NCI-H82 treated with DMSO at 0.1 percent for 48 hours (cell line): Measurements from ENCODE around the gene VKORC1L1.
A peak's percentile ranks its signal among the peaks of the same experiment; 100 is the strongest.
"Not testable (repeated sequence)": the region's sequence is repeated elsewhere in the genome, so short reads cannot be mapped to it uniquely, and the experiment has no call there.

Source experiments
- DNase-seq: peaks from one replicate; lab custom pipeline; 2025; ENCODE audit not compliant: unreplicated experiment; lab: John Stamatoyannopoulos, UW

Gene VKORC1L1

DNA sequence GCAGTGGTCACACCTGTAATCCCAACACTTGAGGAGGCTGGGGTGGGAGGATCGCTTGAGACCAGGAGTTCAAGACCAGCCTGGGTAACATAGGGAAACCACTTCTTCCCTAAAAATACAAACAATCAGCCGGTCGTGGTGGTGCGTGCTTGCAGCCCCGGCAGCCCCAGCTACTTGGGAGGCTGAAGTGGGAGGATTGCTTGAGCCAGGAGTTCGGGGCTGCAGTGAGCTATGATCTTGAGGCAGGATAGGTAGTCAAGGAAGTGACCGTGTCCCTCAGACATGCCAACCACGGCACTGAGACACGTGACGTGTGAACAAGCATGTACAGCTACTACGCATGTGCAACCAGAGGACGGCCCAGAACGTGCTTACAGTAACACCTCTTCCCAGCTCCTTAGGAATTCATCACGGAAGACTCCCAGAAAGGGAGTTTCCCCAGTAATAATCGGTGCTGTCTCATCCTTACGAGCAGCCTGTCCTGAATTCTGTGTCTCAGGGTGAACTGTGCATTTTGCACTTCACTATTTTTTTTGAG lies 103.9 kb downstream of the VKORC1L1 start:
- no peak for DNase-seq

DNA sequence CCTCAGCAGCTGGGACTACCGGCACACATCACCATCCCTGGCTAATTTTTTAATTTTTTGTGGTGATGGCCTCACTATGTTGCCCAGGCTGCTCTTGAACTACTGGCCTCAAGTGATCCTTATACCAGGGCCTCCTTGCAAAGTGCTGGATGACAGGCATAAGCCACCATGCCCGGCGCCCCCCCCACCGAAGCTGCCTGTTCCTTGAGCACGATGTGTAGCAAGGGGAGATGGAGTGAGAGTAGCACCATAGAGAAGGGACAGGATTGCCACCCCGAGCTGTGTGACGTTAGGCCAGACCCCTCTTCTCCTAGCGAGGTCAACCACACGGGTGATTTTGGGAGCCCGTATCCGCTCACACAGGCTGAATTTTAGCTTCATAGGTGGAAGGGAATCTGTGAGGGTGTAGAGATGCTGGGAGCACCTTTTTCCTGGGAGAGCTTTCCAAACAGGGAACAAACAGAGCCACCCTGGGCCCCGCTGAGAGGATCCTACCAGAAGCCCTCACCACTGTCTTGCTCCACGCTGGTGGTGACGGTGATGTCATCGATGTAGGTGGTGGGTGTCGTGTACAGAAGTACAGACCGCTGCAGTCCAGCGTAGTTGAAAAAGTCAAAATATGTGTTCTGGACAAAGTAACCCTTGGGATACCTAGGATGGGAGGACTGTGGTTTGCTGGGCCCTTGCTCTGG lies 106.2 kb downstream of the VKORC1L1 start:
- DNase-seq: no peak

DNA sequence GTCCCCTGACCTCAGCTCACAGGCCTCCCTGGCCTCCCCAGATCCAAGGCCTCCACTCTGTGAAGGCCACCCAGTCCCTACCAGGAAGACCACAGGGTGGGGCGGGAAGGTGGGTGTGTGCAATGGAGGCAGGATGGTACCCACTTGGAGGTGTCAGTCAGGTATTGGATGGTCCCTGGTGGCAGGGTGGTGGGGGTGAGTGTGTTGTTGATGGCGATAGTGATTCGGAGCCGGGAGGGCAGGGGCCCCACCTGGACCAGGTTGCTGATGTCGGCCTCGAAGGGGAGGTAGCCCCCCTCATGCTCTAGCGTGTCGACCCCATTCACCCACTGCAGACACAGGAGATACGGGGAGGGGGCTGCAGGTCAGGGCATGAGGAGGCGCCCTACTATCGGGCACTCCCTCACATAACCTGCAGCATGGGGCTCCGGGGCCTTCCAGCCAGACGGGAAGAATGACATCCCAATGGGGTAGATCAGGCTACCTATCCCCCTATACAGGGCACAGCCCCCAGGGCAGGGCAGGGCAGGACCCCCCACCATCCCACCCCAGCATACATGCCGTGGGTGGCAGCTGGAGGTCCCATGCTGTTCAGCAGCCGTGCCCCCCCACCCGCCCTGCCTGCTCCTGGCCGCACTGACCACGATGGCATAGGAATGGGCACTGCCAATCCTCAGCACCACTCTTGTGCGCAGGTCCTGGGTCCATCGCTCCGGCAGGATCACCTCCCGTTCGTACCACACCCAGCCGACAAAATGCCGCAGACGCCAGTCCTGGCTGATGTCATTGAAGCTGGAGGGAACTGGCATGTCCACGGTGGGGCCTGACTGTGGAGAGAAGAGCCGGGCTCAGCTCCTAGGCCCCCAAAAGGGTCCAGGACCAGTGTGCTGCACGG lies 107.0 kb downstream of the VKORC1L1 start:
- no peak for DNase-seq

DNA sequence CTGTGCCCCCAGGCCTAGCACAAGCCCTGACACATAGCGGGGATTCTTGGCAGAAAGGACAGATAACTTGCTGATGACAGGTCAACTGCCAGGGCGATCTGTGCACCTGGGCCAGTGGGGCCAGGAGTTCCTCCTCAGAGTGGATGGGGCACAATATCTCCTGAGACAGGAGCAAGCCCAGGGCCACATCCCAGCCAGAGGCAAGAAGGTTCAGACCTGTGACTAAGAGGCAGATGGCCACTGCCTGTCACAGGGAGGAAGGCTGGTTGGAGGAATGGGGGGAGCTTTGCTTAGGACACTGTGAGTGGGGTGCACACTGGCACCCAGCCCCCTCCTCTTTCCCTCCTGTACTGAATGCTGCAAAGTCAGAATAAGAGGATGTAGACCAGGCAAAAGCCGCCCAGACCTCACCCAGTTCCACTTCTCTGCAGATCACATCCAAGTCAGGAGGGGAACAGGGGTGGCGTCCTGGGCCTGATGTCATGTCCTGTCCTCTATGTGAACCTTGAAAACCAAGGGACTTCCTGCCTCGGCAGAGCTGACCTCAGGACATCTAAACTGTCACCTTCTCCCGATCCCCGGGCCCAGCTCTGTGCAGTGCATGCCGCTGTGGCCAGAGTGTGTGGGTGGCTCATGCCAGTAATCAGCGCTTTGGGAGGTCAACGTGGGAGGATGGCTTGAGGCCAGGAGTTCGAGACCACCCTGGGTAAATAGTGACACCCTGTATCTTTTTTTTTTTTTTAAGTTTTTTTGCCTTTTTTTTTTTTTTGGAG lies 107.8 kb downstream of the VKORC1L1 start:
- no peak for DNase-seq

DNA sequence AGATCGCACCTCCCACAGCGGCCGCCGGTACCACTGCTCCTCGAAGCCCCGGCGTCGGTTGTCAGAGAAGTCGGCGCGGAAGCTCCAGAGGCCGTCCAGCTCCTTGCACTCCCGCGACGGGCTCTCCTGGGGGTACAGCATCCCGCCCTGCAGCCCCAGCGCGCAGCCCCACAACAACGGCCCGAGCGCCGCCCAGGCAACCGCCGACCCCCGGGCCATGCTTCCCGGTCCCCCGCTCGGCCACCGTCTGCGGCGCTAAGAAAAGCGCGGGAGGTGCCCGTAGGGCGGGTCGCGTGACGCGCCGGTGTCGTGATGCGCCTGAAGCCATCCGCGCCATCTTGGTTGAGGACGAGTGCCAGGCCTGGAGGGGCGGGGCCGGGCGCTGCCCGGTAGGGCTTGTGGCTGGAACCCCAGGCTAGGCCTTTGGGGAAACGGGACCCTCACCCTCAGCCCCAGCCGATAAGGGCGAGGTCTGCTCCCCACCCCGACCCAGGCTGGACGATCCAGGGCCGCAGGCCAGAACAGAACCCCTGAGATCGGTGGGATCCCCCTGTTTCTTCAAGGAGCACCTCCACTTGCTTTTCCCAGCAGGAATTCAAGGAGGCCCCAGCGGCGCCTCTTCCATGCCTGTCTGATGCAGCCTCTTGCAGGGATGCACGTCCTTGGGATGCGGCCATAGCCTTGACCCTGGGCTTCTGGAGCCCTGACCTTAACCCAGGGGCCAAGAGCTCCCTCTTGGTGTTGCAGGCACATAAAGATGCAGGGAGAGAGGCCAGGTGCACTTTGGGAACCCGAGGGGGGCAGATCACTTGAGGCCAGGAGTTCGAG lies 109.3 kb downstream of the VKORC1L1 start, which contains the start of gene GUSB:
Gene GUSB, minus strand, starts transcription at position 249 of the 828 bp plus-strand sequence. Its CDS starts 30 bp downstream, at position 219.
- peak; percentile 63 for DNase-seq

DNA sequence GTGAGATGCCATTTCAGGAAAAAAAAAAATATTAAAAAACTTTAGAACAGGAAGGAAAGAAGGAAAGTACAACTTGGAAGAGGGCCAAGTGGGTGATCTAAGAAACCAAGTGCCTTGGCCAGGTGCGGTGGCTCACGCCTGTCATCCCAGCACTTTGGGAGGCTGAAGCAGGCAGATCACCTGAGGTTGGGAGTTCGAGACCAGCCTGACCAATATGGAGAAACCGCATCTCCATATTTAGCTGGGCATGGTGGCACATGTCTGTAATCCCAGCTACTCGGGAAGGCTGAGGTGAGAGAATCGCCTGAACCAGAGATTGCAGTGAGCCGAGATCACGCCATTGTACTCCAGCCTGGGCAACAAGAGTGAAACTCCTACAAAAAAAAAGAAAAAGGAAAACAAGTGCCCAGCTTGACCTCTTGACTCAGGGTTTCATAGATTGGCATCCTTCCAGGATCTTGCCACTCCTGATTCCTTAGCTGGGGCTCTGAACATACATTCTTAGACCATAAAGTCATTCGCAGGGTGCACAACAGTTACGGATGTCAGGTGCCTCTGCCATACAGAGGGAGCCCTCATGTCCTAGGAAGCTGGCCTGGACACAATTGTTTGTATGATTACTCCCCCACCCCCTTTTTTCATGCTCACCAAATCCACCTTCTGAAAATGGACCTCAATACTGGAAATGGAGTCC lies 111.2 kb downstream of the VKORC1L1 start:
- DNase-seq: no peak

DNA sequence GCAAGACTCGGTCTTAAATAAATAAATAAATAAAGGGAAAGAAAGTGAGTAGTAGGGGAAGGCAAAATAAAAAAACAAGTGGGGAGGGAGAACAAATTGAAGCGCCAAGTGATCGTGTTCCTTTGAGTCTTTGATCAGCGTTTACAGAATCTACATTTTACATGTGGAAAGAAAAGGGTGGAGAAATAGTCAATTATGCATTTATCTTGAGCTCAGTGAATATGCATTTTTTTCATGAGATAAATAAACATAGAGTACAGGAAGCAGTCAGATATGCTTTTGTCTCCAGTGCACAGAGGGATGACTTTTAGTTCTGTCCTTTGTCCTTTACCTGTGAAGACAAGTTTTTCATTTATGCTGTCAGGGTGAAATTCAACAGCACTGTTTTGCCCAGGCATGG lies 115.2 kb downstream of the VKORC1L1 start:
- no peak for DNase-seq

DNA sequence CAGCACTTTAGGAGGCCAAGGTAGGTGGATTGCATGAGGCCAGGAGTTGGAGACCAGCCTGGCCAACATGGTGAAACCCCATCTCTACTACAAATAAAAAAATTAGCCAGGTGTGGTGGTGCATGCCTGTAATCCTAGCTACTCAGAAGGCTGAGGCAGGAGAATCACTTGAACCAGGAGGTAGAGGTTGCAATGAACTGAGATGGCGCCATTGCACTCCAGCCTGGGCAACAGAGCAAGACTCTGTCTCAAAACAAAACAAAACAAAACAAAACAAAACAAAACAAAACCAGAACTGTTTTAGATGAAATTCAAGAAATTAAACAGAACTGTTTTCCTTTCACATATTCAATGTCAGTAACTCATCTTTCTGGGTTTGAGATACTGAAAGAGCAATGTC lies 115.6 kb downstream of the VKORC1L1 start:
- DNase-seq: not testable (repeated sequence)

DNA sequence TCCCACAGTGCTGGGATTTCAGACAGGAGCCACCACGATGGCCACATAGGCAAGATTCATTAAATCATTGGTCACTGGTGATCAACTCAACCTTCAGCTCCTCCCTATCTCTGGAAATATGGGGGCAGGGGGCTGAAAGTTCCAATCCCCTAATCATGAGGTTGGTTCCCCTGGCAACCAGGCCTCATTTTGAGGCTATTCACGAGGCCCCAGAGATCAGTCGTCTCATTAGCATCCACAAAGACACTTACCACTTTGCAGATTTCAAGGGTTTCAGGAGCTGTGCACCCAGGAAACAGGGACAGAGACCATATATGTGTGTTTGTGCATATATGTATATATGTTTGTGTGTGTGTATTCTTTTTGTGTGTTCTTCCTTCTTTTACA lies 116.8 kb downstream of the VKORC1L1 start:
- DNase-seq: no peak

DNA sequence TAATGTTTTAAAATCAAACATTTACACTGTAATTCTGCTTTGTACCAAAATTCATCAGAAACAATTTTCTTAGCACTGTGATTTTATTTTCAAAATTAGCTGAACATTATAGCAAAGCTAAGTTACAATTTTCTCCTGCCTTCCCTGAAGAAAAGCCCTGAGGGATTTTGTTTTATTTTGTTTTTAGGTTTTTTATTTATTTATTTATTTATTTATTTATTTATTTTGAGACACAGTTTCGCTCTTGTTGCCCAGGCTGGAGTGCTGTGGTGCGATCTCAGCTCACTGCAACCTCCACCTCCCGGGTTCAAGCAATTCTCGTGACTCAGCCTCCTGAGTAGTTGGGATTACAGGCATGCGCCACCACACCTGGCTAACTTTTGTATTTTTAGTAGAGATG lies 119.0 kb downstream of the VKORC1L1 start:
- not testable (repeated sequence) for DNase-seq

DNA sequence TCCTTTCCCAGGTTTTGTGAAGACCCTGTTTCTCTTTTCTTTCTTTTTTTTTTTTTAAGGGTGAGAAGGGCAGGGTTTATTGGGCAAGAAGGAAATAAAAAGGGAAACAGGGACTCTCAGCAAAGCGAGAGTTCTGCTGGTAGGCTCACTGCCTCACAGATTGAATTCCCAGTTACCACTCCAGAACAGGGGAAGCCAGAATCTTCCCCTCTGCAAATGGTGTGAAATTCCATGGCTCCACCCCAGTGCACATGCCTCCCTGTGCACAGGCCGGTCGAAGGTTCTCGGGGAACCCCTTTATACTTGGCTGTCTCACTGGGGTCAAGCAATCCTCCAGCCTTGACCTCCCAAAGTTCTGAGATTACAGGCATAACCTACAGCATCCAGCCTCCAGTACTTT lies 119.7 kb downstream of the VKORC1L1 start:
- DNase-seq: no peak

DNA sequence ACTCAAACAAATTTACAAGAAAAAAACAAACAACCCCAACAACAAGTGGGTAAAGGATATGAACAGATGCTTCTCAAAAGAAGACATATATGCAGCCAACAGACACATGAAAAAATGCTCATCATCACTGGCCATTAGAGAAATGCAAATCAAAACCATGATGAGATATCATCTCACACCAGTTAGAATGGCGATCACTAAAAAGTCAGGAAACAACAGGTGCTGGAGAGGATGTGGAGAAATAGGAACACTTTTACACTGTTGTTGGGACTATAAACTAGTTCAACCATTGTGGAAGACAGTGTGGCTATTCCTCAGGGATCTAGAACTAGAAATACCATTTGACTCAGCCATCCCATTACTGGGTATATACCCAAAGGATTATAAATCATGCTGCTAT lies 122.1 kb downstream of the VKORC1L1 start:
- not testable (repeated sequence) for DNase-seq

DNA sequence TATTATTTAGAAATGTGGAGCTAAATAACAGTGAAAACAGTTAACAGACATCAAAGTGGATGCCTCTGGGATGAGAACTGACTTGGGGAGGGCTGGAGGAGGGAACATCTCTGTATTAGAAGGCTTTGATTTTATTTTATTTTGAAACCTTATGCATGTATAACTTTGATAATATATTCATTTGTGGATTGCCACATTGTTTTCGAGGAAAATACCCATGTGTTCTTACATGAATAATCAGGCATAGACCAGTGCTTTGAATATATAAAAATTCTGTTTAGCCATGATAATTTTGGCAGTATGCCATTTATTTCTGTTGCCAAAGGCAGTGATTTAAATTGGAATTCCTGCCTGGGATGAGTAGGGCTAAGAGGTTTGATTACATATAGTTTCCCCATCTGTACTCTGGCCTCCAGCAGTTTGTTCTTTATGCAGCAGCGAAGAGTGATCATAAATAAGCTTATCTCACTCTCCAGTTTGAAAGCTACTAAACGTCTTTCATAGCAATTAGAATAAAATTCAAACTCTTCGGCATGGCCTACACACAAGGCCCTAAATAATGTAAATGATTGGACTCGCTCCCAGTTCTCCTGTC lies 128.0 kb downstream of the VKORC1L1 start:
- not testable (repeated sequence) for DNase-seq

DNA sequence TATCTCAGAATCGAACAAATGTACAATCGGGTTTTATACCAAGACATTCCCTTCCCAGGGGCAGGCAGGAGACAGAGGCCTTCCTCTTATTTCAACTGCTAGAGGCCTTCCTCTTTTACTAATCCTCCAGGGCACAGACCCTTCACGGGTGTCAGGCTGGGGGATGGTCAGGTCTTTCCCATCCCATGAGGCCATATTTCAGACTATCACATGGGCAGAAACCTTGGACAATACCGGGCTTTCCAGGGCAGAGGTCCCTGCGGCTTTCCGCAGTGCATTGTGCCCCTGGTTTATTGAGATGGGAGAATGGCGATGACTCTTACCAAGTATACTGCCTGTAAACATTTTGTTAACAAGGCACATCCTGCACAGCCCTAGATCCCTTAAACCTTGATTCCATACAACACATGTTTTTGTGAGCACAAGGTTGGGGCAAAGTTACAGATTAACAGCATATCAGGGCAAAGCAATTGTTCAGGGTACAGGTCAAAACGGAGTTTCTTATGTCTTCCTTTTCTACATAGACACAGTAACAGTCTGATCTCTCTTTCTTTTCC lies 132.3 kb downstream of the VKORC1L1 start:
- DNase-seq: not testable (repeated sequence)

DNA sequence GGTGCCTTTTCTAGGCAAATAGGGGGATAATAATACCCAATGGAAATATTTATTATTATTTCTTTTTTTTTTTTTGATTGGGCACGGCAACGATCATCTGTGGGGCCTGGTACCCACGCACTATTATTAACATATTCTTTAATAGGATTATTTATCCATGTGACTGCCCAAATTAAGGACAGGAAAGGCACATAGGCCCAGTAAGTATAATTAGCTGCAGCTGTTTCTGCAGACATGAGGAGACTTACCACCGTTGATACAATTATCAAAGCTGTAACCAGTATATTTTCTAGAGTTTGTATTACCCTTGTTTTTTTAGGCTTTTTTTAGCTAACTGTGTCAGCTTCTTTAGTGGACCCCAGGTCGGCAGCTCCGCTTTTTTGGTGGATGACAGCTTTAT lies 134.4 kb downstream of the VKORC1L1 start:
- no peak for DNase-seq
